PFSK-1 (cell line): Measurements from ENCODE around the gene PTPN14.

Source experiments
- FOXP2 ChIP-seq: optimal IDR thresholded peaks from 2 replicates; pipeline ENCODE3; 2011; ENCODE audit warnings: borderline replicate concordance, control low read depth, inconsistent platforms; ENCODE audit not compliant: insufficient read depth; ENCODE audit errors: extremely low read length, extremely low read depth
- POLR2AphosphoS5 ChIP-seq: IDR thresholded peaks from 2 replicates; pipeline ENCODE4 v1.6.1; 2012; ENCODE audit warnings: low read depth, mild to moderate bottlenecking, control low read depth, low read length, moderate library complexity
- SIN3A ChIP-seq: IDR thresholded peaks from 2 replicates; pipeline ENCODE4 v1.6.1; 2012; ENCODE audit warnings: mild to moderate bottlenecking, low read length, moderate library complexity, borderline replicate concordance; ENCODE audit not compliant: insufficient read depth
- TAF1 ChIP-seq: IDR thresholded peaks from 2 replicates; pipeline ENCODE4 v1.6.1; 2012; ENCODE audit warnings: low read length, control low read depth, borderline replicate concordance; ENCODE audit not compliant: insufficient read depth
- TF ChIP-seq, protein P1 (sequence below), 2 experiments: IDR thresholded peaks; 2 replicates each; pipeline versions ENCODE4 v1.6.1 to v1.8.0; 2011 to 2012; ENCODE audit warnings: low read depth in 2 of 2, low read length in 2 of 2, control low read depth in 1 of 2, inconsistent platforms in 1 of 2, mild to moderate bottlenecking in 1 of 2, moderate library complexity in 1 of 2; ENCODE audit not compliant: insufficient read depth in 1 of 2

Gene PTPN14

DNA sequence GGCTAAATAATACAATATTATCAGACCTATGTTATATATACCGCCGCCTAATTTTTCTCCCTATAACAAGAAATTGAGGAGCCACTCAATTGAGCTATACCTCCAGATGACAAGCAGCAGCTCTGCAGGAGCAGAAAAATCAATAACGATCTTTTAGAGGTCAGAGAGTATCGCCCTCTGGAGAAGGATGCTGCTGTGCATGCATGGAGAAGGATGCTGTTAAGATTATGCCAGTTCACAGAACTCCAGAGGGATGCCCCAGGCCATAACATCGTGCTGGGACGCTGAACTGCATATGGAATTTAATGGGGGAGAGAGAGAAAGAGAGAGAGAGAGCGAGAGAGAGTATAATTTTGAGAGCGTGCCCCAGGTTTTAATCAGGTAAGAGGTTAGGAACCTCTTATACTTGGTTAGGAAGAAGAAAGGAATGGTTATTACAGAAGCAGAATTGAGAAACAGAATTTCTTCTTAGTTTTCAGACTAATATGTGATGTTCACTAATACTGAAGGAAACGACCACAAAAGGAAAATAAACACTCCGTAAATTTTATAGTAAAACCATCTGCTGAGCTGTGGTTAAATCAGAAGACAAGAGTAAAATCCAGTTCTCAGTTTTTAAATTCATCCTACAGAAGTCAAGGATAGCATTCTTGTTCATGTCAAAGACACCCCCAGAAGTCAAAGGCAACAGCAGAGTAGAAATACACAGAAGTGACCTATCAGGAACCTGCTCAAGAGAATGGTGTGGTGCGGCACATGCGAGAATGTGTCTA, 159.3 kb downstream of the PTPN14 start:
- TF ChIP-seq, protein P1, sequence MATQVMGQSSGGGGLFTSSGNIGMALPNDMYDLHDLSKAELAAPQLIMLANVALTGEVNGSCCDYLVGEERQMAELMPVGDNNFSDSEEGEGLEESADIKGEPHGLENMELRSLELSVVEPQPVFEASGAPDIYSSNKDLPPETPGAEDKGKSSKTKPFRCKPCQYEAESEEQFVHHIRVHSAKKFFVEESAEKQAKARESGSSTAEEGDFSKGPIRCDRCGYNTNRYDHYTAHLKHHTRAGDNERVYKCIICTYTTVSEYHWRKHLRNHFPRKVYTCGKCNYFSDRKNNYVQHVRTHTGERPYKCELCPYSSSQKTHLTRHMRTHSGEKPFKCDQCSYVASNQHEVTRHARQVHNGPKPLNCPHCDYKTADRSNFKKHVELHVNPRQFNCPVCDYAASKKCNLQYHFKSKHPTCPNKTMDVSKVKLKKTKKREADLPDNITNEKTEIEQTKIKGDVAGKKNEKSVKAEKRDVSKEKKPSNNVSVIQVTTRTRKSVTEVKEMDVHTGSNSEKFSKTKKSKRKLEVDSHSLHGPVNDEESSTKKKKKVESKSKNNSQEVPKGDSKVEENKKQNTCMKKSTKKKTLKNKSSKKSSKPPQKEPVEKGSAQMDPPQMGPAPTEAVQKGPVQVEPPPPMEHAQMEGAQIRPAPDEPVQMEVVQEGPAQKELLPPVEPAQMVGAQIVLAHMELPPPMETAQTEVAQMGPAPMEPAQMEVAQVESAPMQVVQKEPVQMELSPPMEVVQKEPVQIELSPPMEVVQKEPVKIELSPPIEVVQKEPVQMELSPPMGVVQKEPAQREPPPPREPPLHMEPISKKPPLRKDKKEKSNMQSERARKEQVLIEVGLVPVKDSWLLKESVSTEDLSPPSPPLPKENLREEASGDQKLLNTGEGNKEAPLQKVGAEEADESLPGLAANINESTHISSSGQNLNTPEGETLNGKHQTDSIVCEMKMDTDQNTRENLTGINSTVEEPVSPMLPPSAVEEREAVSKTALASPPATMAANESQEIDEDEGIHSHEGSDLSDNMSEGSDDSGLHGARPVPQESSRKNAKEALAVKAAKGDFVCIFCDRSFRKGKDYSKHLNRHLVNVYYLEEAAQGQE (IDR thresholded peaks at IDR 0.05; ENCODE audit: insufficient read depth in 1 of 2, low read depth in 2 of 2, low read length in 2 of 2): no peak
- TF ChIP-seq POLR2AphosphoS5: no peak
- TF ChIP-seq FOXP2: no peak
- no peak for TF ChIP-seq TAF1
- no peak for TF ChIP-seq SIN3A

DNA sequence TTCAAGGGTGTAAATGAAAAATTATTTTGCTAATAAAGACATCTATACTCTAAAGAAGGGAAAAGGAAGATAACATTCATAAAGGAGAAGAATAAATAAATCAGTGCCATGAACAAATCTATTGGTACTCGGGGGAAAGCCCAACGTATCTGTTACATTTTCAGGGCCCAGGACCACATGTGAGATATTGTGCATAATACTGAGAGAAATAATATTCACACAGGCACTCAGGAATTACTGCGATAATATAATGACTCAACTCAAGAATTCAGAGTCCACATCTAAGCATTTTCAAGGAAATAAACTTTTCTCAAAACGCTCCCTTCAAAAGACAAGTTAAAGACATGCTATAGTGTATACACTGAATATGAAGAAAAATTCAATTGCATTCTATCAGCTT, 161.7 kb downstream of the PTPN14 start:
- TF ChIP-seq POLR2AphosphoS5 (no peak), SIN3A (no peak)

DNA sequence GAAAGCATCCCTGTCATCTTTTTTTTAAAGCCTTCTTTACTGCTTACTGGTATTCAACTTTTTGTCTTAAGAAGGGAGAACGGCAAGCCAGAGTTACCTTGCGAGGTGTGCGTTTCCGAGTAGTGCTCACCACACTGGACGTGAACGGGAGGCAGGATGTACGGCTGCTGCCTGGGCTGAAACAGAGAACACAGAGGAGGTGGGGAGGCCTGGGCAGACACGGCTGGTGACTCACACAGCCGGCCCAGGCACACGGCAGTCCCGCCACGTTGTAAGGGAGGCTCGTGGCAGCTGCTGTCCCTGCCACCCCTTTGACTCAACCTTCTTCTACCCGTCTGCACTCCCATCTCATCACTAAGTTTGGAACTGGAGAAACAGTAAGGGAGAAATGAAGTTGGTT, 164.7 kb downstream of the PTPN14 start:
- peak; percentile 74 for TF ChIP-seq FOXP2
- TF ChIP-seq, protein P1 (IDR thresholded peaks at IDR 0.05; ENCODE audit: insufficient read depth in 1 of 2, low read depth in 2 of 2, low read length in 2 of 2): no peak

DNA sequence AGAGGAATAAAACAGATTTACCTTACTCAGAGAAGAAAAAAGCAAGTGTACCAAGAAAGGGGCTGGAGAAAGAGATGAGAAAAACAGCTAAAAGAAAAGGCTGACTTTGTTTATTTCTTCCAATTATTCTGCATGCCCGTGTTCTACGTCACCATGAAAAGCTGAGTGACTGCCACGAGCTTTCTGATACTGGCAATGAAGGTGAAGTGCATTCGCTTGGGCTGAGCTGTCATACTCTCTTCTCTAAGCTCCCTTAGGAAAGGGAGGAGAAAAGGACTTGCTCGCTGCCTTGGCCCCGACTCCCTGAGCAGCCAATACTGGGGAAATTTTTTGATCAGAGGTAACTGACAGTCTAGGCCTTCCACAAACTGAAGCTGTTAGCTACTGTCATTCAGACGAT, 165.1 kb downstream of the PTPN14 start:
- no peak for TF ChIP-seq FOXP2
- TF ChIP-seq SIN3A: no peak
- TF ChIP-seq, protein P1 (IDR thresholded peaks at IDR 0.05; ENCODE audit: insufficient read depth in 1 of 2, low read depth in 2 of 2, low read length in 2 of 2): no peak
- no peak for TF ChIP-seq TAF1
- TF ChIP-seq POLR2AphosphoS5: no peak

DNA sequence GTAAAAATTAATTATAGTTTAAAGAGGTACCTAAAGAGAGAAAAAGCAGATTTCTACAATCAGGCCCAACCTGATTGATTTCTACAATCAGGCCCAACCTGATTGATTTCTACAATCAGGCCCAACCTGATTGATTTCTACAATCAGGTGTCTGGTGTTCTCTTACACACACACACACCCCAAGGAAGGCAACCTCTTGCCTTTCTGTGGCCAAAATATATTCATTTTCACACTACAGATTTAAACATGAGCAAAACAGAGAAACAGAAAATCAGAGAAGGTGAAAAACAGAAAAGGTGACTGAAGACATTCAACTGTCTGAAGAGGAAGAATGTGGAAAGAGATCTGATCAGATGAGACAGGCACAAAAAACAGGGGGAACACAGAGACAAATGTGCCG, 166.0 kb downstream of the PTPN14 start:
- TF ChIP-seq SIN3A (no peak), FOXP2 (no peak), POLR2AphosphoS5 (no peak), TAF1 (no peak)
- TF ChIP-seq, protein P1 (IDR thresholded peaks at IDR 0.05; ENCODE audit: insufficient read depth in 1 of 2, low read depth in 2 of 2, low read length in 2 of 2): no peak
